ENCODE measurements around the gene CLEC16A.

The CLEC16A gene

DNA sequence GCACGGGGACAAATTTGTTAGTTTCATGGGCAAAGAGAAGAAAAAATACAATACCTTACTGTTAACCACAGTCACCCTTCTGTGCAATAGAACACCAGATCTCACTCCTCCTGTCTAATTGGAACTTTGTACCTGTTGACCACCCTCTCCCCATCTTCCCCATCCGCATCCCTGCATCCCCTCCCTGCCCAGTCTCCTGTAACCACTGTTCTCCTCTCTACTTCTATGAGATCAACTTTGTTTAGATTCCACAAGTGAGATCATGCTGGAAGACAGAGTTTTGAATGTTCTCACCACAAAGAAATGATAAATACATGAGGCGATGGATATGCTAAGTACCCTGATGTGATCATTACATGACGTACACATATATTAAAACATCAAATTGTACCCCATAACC is 47.7 kb downstream of the CLEC16A start:
- DNase-seq = no peak

DNA sequence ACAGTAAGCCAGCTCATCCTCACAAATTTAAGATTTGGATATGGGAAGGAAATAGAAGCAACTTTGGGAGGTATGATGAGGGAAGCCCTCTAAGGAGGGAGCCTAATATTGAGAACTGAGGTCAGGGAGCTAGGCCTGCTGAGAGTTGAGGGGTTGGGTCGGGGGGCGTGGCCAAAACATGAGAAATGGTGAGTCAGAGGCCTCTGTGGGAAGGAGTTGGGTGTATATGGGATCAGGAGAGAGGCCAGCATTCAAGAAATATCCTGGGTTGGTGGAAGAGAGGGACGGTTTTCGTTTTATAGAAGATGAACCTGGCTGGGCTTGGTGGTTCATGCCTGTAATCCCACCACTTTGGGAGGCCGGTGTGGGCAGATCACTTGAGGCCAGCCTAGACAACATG is 48.4 kb downstream of the CLEC16A start:
- DNase-seq = peak; percentile 46 to 75 (median 65)

DNA sequence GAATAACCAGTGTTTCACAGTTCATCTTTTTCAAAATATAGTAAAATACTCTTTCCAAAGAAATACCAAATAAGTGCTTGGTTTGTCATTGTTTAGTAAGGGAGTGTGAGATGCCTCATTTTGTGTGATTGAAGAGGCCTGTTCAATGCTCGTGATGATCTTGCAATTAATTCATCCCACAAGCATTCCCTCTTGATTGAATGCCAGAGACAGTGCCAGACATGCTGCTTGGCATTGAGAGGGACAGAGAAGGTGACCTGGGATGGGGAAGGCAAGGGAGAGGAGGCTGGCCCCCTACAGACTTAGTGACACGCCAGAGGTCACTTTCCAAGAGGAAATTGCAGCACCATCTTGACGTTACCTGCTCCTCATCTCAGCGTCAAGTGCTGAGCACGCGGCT is 49.3 kb downstream of the CLEC16A start:
- no peak for DNase-seq

DNA sequence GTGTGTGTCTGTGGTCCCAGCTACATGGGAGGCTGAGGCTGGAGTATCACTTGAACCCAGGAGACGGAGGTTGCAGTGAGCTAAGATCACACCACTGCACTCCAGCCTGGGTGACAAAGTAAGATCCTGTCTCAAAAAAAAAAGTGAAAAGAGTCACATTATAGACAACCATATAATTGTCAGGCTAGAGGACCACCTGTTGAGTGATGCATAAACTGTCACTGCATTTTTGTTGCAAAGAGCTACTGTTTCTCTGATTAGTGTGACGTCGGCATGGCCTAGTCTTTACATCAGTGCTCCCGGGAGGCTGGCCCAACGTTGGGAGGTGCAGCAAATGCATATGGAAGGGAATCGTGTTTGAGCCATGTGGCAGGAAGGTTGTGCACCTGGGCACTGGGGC is 50.2 kb downstream of the CLEC16A start:
- DNase-seq = no peak

DNA sequence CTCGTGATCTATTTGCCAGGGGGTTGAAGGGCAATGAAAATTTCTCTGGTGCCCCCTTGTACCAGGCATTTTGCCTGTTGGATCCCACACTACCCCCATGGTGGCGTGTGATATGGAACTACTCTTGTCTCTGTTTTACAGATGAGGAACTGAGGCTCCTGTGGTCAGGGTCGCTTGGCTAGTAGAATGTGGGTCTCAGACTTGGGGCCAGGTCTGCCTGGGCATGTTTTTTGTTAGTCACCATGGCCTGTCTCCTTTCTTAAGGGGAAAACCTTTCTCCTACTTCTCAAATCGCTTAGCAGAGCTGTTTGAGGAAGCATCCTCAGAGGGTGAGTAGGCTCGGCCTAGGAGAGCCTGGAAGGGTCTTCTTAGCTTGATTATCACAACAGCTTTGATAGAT is 51.2 kb downstream of the CLEC16A start:
- DNase-seq = peak; percentile 31 to 50 (median 40)

DNA sequence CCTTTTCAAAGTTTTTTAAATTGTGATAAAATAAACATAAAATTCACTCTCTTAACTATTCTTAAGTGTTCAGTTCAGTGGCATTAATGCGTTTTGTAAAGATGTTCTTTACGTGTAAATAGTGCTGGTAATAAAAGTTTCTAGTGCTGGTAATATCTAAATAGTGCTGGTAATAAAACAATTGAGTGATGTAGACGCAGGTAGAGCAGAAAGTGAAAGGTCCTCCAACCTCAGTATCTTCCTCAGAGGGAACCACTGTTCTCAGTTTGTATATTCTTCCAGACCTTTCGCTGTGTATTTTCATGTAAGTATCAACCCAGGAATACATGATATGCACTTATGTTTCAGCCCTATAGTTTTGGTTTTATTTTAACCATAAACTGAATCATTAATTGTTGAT is 53.1 kb downstream of the CLEC16A start:
- DNase-seq = no peak

DNA sequence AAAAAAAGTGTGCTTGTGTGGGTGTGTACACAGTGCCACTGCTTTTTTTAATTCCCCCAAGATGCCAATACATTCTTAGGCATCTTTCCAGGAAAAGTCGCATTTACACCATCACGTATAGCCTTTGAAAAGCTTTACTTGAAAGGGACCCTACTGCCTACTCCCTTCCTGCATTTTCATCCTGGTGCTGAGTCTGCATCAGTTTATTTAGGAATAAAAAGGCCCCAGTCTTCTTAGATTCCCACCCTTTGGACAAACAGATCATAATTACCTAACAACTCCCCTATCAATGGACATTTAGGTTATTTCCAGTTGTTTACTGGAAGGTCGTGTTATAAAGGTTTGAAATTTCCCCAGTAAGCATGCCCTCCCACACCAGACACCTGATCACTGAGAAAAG is 54.9 kb downstream of the CLEC16A start:
- DNase-seq = no peak

DNA sequence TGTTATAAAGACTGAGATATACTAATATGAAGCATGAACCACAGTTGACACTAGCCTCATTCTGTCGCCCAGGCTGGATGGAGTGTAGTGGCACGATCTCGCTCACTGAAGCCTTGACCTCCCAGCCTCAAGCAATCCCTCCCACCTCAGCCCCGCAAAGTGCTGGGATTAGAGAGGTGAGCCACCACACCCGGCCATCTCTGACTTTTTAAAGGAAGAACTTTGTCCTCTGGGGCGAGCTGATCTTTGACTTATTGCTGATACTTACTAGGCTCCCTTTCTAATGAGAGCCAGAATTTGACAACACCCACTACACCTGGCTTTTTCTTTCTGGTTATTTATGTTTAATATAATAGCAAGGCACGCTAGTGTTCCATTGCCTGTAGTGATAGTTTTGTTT is 57.2 kb downstream of the CLEC16A start:
- no peak for DNase-seq

DNA sequence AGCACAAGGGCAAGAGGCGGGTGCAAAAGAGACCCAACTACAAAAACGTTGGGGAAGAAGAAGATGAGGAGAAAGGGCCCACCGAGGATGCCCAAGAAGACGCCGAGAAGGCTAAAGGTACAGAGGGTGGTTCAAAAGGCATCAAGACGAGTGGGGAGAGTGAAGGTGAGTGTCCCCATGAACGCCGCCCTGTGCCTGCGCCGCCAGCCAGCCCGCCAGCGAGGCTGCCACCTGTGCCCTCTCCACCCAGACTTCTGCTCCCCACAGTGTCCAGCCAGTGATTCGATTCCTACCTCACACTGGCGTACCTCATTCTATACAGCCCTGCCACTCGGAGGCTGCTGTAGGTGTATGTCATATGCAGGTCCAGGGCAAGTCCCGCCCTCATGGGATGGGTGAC is 58.8 kb downstream of the CLEC16A start:
- no peak for DNase-seq

DNA sequence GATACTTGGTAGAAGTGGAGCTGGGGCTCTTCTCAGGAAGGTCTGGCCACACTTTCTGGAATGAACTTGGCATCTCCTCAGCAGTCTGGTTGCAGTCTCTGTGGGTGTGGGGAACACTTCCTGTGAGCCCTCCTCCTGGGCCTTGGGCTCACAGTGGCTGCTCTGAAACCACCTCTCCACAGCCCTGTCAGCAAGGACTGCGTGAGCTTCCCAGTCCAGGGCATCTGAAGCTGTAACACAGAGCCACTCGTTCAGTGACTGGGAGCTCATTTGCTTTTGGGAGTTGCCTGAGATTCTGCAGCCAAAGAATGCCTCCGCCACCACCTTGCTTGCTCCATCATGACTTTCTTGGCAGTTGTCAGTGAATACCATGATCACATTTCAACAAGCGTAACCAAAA is 60.0 kb downstream of the CLEC16A start:
- no peak for DNase-seq

DNA sequence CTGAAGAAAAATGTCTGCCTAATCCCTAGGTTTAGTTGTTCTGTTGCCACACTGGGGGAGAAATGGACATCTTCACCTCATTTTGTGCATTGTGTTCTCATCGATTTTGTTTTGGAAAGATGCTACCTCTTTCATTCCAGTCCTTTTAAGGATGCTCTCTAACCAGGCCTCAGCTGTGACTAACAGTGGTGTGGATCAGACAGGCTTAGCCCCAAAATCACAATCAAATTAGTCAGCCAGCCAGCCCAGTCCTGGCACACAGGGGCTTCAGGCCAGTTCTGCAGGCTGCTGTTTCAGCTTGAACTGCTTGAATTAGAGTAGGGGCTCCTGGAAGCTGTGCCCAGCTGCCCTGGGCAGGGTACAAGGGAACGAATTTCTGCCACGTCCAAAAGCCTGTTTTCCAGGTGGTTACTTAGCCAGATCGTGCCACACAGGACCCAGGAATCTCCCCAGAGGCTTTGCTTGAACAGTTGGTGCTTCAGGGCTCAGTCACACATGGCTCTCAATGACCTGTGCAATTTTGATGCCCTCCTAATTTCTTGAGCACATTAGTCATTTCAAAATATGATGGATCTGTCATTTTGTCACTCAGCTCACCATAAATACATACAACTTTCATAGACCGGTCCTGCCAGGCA is 60.7 kb downstream of the CLEC16A start:
- no peak for DNase-seq

DNA sequence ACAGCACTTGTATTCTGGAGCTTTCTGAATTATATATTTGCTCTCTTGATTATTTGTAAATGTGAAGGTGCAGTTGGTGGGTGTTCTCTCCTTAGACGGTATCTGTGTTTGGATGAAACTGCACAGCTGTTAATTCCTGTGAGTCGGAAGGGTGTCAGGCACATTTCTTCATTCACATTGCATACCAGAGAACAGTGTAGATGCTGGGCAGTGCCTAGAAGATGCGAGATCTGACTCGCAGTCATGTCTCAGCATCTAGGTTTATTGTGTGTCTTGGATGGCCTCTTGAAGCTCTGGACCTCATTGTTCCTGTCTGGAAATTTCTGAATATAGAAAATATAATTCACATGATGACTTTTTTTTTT is 61.2 kb downstream of the CLEC16A start:
- DNase-seq = no peak

DNA sequence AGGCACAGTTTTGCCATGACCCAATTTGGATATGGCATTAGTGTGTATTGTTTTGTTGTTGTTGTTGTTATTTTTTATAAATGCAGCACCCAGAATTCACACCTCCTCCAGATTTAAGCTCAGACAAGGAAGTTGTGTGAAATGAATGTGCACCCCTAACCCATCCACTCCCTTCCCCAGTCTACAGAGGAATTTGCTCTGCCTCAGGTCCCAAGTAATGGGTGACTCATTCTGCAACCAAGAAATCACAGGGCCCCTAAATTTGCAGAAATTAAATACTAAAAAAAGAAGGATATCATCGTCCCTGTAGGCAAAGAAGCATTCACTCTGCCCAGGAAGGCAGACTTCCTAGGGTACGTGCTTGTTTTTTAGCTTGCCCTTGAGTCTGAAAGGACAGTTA is 62.3 kb downstream of the CLEC16A start:
- DNase-seq = no peak

DNA sequence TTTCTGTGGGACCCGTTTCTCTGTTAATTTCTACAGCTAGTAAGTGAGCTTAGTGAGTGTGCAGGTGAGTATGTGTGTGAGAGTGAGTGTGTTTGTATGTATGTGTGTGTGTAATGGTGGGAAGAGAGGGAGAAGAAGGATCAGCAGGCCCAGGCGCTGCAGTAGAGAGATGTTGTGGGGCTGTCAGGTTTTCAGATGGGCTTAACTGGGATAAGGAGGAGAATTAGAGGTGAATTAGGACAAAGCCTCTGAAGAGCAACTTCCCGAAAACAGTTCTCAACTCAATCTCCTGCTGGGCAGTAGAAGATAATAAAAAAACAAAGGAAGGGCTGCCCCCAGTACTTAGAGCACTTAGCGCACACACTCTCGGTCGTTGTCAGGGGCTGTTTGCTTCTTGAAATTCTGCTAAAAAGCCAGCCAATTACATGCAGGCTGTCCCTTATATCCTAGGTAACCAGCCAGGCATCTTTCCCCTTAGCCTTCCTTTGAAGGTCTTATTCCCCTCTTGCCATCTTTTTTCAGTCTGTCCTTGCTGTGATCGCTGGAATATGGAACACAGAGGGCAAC is 63.4 kb downstream of the CLEC16A start:
- DNase-seq = no peak

DNA sequence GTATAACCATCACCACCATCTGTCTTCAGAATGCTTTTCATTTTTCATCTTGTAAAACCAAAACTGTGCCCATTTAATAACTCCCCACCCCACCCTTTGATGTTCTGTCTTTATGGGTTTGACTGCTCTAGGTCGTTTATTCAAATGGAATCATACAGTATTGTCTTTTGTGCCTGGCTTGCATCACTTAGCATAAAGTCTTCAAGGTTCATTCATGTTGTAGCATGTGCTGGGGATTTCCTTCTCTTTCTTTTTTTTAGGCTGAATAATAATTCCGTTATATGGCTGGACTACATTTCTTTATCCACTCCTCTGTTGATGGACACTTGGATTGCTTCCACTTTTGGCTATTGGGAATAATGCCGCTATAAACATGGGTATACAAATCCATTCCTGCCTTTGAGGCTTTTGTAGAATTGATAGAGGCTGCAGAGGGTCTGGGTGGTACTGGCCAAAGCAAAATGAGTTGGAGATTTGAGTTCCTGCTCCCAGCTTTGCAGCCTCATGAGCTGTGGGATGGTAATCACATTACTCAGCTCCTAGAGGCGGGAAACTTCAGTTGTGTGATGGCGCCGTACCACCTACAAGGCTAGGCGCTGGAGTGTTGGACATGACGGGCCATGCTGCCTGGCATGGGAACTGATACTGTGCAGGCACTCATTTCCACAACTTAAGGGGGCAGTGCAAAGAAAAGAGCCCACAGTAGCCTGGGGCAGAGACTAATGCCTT is 64.8 kb downstream of the CLEC16A start:
- DNase-seq = no peak

DNA sequence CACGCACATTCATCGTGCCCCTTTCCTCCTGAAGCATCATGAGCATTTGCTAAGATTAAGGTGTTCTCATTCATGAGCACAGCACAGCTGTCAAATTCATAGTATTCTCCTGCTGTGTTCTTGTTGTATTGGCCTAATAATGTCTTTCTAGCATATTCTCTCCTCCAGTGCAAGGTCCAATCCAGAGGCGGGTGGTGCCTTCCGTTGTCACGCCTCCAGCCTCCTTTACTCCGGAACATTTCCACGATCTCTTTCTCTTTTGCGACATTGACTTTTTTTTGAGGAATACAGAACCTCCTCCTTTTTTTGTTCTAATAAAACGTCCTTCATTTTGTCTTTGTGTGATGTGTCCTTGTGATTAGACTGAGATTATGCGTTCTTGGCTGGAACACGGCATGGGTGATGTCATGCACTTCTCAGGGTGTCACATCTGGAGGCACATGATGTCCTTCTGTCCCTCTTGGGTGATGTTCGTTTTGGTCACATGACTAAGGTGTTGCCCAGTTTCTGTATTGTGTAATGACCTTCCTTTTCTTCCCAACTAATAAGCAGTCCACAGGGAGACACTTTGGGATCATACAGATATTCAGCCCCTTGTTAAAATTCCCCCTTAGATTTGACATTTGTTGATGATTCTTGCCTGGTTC is 66.3 kb downstream of the CLEC16A start:
- no peak for DNase-seq

DNA sequence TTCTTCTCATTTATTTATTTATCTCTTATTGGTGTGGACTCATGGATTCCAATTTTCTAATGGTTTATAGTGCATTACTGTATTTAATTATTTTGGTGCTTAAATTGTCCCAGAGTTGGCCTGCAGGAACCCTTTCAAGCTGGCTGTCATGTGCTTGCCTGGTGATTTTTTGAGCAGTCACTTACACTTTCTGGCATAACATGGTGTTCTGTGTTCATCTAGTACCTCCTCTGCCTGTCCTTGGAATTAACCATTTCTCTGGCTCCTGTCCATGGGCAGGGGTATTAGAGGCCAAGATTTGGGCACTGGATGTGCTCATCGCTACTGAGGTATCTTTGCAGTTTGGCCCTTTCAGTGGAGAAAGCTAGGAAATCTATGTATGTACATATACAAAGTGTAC is 67.0 kb downstream of the CLEC16A start:
- DNase-seq = no peak

DNA sequence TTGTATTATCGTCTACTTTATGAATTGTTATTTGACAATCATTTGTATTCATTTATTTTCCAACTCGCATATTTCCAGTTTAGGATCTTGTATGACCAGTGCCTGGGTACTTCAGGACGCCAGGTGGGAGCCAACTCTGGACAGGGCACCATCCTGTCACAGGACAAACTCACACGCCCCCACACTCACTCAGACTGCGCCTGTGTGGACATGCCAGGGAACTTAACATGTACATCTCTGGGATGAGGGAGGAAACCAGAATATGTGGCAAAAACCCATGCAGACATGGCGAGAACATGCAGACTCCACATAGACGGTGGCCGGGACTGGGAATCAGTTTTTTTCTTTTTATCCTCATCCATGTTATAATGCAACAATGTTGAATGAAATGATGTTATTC is 68.5 kb downstream of the CLEC16A start:
- no peak for DNase-seq

DNA sequence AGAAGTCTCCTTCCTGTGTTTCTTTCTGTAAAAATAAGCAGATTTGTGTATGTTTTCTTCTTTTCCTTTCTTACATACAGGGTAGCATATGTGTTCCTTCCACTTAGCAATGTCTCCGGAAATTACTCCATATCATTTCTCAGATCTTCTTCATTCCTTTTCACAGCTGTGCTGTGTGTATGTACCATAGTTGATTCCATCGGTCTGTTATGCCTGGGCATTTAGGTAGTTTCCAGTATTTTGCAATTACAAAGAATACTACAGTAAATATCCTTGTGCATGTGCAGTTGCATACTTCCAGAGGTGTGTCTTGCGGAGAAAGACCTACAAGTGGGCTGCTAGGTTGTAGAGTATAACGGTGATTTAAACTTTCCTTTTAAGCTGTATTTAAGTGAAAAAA is 69.8 kb downstream of the CLEC16A start:
- peak in 1 of 3 donors; percentile 28 for DNase-seq

DNA sequence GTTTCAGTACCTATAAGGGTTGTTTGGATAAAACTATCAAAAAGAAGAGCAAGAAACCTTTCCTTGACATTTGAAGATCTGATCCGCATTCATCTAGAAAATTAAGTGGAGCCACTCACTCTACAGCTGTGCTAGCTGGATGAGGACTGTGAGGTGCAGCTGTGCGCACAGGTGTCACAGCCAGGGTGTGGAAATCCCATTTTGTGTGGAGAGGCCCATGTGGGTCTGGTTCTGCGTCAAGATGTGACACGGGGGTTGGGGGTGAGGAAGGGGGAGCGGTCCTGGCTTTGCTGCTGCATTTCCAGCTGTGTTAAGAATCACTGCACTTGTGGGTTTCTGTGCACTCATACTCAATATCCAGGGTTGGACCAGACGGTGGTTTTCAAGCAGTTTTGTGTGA is 70.7 kb downstream of the CLEC16A start:
- no peak for DNase-seq

DNA sequence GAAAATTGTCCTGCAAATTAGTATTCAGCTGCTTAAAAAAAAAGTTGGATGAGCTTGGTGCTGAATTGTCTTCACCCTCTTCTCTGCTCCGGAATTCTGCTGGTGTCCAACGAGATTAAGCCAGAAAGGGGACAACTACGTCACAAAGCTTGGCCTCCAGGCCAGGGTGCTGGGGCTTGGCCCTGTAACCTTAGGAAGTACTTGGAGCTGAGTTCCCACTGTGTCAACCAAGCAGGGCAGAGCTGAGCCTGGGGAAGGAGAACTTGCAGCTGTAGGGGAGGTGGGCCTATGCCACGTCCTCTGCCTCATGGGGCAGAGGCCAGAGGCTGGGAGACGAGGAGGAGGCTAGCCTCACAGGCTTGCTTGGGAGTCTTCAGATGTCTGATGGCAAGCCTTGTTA is 71.2 kb downstream of the CLEC16A start:
- DNase-seq = no peak

DNA sequence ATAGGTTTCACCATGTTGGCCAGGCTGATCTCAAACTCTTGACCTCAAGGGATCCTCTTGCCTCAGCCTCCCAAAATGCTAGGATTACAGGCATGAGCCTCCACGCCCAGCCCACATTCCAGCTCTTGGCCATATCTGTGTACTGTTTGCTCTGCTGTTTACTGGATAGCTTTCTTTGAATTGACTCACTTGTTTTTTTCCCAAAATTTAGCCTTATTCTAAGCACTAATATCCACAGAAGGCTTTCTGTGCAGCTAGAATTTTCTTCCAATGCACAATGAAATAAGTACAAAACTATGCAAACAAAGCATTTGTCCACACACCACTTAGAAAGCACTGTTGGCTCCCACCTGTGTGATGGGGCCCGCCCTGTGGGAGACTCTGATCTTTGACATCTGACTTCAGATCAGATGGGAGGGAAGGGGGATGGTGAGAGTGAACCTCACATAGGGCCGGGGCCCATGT is 72.2 kb downstream of the CLEC16A start:
- no peak for DNase-seq

DNA sequence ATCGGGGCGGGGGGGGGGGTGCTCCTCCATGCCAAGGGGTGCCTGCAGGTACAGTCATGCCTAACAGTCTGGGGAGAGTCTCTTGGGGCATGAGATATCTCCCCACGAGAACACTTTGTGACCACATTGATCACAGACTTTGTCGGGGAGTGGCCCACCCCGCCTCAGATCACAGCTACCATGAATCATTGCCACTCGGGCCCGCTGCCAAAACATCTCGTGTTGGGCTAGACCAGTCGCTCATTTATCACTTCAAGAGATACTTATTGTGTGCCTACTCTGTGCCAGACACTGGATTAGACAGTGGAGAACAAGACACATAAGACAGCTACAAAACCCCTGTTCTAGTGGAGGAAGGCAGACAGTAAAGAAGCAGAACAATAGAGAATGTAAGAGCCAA is 72.6 kb downstream of the CLEC16A start:
- no peak for DNase-seq

DNA sequence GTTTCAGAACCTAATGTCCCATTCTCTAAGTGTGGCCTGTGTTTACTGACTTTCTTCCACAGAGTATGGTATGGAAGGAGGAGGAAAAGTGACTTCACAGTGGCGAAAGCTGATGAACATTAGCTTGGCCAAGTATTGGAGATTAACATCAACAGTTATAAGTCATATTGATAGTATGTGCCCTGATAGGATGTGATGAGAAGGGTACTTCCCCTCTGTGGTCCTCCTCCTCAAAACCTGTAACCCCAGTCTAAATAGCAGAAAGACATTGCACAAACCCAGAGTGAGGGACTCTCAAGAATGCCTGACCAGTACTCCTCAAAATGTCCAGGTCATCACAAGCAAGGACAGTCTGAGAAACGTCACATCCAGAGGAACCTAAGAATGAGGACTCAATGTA is 73.1 kb downstream of the CLEC16A start:
- no peak for DNase-seq

Measured in suppressor macrophage treated with lipopolysaccharide for 1 hour (primary cell).